WTC11 (cell line): ENCODE results near the gene HTR1B.

ENCODE experiments used
- ATF3 ChIP-seq: sonication (generic); formaldehyde crosslinking; conservative IDR thresholded peaks from 2 replicates; pipeline ENCODE4 v1.8.1; 2022; ENCODE audit warnings: mild to moderate bottlenecking, missing genetic modification reagents
- CTCF ChIP-seq: fragments of 200-600 bp; IDR thresholded peaks from 2 replicates; pipeline ENCODE4 v1.8.0; 2022; ENCODE audit warnings: antibody characterized with exemption
- MXD4 ChIP-seq: fragments of 250-450 bp; sonication (Bioruptor Pico); IDR thresholded peaks from 2 replicates; pipeline ENCODE4 v1.8.0; 2021; ENCODE audit warnings: mild to moderate bottlenecking, moderate library complexity, borderline replicate concordance
- TEAD4 ChIP-seq: sonication (generic); formaldehyde crosslinking; IDR thresholded peaks from 2 replicates; pipeline ENCODE4 v1.8.0; 2022; ENCODE audit warnings: mild to moderate bottlenecking, missing genetic modification reagents
- TF ChIP-seq, protein P1 (sequence below): sonication (generic); formaldehyde crosslinking; IDR thresholded peaks from 2 replicates; pipeline ENCODE4 v1.8.0; 2022; ENCODE audit warnings: mild to moderate bottlenecking, missing genetic modification reagents
- TF ChIP-seq, protein P2 (sequence below): sonication (generic); formaldehyde crosslinking; IDR thresholded peaks from 2 replicates; pipeline ENCODE4 v1.8.1; 2022; ENCODE audit warnings: mild to moderate bottlenecking, missing genetic modification reagents, moderate library complexity, borderline replicate concordance
- TF ChIP-seq, protein P3 (sequence below): sonication (generic); formaldehyde crosslinking; IDR thresholded peaks from 2 replicates; pipeline ENCODE4 v1.8.1; 2022; ENCODE audit warnings: mild to moderate bottlenecking, moderate library complexity, missing genetic modification reagents

- no peak for TF ChIP-seq CTCF
- TF ChIP-seq, protein P1, sequence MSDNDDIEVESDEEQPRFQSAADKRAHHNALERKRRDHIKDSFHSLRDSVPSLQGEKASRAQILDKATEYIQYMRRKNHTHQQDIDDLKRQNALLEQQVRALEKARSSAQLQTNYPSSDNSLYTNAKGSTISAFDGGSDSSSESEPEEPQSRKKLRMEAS (CRISPR knock-in tag): no peak
- no peak for TF ChIP-seq ATF3
- TF ChIP-seq TEAD4 (CRISPR knock-in tag): no peak
- TF ChIP-seq, protein P2, sequence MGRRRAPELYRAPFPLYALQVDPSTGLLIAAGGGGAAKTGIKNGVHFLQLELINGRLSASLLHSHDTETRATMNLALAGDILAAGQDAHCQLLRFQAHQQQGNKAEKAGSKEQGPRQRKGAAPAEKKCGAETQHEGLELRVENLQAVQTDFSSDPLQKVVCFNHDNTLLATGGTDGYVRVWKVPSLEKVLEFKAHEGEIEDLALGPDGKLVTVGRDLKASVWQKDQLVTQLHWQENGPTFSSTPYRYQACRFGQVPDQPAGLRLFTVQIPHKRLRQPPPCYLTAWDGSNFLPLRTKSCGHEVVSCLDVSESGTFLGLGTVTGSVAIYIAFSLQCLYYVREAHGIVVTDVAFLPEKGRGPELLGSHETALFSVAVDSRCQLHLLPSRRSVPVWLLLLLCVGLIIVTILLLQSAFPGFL: no peak
- TF ChIP-seq, protein P3, sequence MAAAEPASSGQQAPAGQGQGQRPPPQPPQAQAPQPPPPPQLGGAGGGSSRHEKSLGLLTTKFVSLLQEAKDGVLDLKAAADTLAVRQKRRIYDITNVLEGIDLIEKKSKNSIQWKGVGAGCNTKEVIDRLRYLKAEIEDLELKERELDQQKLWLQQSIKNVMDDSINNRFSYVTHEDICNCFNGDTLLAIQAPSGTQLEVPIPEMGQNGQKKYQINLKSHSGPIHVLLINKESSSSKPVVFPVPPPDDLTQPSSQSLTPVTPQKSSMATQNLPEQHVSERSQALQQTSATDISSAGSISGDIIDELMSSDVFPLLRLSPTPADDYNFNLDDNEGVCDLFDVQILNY (CRISPR knock-in tag): no peak
- no peak for TF ChIP-seq MXD4
These were observed 5.6 kb upstream of the HTR1B start for GRCh38 chr6:77468939-77469338.
